ENCODE results near the gene NEUROG1. TPM values are rescaled to one million over a fixed set of nuclear protein-coding genes. Genes with fewer than 3 reads are reported as not detected.
"Not testable (repeated sequence)": the region's sequence is repeated elsewhere in the genome, so short reads cannot be mapped to it uniquely, and the experiment has no call there.

The NEUROG1 gene
- polyA plus RNA-seq, 1 experiment = not detected

DNA sequence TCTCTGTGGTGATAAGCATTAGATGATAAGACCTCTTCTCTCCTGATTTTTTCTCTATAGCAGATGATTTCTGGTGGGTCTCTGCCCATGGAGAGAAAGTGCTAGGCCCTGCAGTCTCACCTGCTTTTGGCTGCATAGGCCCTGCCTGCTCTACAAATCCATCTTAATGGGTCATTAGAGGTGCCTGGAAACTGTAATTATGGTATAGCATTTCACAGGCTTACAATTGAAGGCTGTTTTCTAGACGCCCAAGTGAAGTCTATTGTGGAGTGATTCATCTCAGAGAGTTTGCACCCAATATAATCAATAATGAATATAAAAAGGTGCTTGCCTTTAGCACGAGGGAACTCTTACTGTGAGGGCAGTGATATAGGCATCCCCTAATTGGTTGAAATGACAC lies 33.8 kb downstream of the NEUROG1 start:
- CTCF ChIA-PET = interaction anchor here (1.6 kb wide), 1 partner anchor 37 kb away, joined by 9 read pairs; no protein-coding TSS in a partner anchor
- POLR2A ChIA-PET = no interaction called here
- H3K27me3 ChIP-seq (ENCODE audit: control insufficient read depth, insufficient read depth, low read length) = peaks cover 2% of the 10 kb centered on the region

DNA sequence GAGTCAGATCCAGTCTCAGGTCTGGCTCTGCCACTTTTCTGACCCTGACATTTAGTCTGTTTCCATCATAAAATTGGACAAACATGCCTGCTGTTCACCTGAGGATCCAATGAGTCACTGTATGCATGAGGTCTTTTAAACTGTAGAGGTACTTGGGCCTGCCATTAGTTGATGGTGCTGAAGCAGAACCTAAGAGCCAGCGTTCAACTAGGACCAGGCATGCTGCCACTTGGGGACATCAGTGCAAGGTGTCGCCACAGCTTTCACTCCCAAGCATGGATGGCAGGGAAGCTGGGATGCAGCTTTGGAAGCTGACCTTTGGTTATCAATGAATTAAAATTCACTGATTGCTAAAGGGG lies 37.1 kb downstream of the NEUROG1 start:
- TF ChIP-seq, protein P1, sequence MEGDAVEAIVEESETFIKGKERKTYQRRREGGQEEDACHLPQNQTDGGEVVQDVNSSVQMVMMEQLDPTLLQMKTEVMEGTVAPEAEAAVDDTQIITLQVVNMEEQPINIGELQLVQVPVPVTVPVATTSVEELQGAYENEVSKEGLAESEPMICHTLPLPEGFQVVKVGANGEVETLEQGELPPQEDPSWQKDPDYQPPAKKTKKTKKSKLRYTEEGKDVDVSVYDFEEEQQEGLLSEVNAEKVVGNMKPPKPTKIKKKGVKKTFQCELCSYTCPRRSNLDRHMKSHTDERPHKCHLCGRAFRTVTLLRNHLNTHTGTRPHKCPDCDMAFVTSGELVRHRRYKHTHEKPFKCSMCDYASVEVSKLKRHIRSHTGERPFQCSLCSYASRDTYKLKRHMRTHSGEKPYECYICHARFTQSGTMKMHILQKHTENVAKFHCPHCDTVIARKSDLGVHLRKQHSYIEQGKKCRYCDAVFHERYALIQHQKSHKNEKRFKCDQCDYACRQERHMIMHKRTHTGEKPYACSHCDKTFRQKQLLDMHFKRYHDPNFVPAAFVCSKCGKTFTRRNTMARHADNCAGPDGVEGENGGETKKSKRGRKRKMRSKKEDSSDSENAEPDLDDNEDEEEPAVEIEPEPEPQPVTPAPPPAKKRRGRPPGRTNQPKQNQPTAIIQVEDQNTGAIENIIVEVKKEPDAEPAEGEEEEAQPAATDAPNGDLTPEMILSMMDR (IDR thresholded peaks at IDR 0.05; ENCODE audit: insufficient read depth, low read depth, low read length) = no peak
- peaks cover 2% of the 10 kb centered on the region for H3K27me3 ChIP-seq (ENCODE audit: control insufficient read depth, insufficient read depth, low read length)
- H3K4me3 ChIP-seq (ENCODE audit: low read depth, low read length) = no peak overlapping the region
- H3K36me3 ChIP-seq (ENCODE audit: control insufficient read depth, insufficient read depth, low read length) = no peaks in the 10 kb centered on the region
- DNase-seq (ENCODE audit: low read depth) = no peak
- ChIA-PET POLR2A (no interaction called here), CTCF (interaction anchor here (1.4 kb wide), 2 partner anchors 32 to 53 kb away, joined by 3 to 5 read pairs; no protein-coding TSS in a partner anchor)

More for the DNA sequence above, 33.8 kb downstream of the NEUROG1 start:
- no peak for DNase-seq (ENCODE audit: low read depth)
- H3K36me3 ChIP-seq (ENCODE audit: control insufficient read depth, insufficient read depth, low read length) = no peaks in the 10 kb centered on the region
- H3K4me3 ChIP-seq (ENCODE audit: low read depth, low read length) = no peak overlapping the region
- TF ChIP-seq, protein P1 (IDR thresholded peaks at IDR 0.05; ENCODE audit: insufficient read depth, low read depth, low read length) = no peak

DNA sequence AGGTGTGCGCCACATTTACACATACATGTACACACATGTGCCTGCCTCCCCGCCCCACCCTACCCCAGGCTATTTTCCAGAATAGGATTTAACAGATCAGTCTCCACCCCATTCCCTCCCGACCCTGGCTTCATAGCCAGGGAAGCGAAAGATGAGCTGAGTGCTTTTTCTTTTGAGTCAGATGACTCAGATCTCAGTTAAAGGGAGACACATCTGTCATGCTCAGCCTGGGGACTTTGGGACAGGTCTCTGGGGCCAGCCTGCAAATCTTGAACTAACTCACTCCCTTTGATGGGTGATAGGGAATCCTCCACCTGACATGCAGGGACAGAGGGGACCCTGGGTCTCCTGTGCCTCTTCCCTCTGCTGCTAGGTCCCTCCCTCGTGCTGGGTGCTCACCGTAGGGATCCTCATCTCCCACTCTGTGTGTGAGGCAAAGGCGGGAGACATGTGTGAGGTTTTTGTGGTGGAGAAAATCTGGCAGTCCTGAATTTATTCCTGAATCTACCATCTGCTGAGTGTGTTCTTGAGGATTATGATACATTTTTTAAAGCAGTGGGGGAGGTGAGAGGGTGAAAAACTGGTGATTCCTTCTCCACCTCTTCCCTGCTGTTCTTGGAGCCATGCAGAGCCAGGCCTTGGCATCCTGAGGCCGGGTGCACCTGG lies 37.7 kb downstream of the NEUROG1 start:
- CTCF ChIA-PET = no interaction called here
- POLR2A ChIA-PET = no interaction called here
- Histone ChIP-seq H3K4me3 (ENCODE audit: low read depth, low read length) (no peak overlapping the region), H3K27me3 (ENCODE audit: control insufficient read depth, insufficient read depth, low read length) (peaks cover 2% of the 10 kb centered on the region), H3K36me3 (ENCODE audit: control insufficient read depth, insufficient read depth, low read length) (no peaks in the 10 kb centered on the region)
- TF ChIP-seq, protein P1 (IDR thresholded peaks at IDR 0.05; ENCODE audit: insufficient read depth, low read depth, low read length) = no peak
- no peak for DNase-seq (ENCODE audit: low read depth)

DNA sequence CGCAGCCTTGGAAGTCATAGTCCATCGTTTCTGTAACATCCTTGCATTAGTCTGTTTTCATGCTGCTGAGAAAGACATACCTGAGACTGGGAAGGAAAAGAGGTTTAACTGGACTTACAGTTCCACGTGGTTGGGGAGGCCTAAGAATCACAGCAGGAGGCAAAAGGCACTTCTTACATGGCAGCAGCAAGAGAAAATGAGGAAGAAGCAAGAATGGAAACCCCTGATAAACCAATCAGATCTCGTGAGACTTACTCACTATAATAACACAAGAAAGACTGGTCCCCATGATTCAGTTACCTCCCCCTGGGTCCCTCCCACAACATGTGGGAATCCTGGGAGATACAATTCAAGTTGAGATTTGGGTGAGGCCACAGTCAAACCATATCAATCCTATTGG lies 40.2 kb downstream of the NEUROG1 start:
- H3K4me3 ChIP-seq (ENCODE audit: low read depth, low read length); H3K36me3 ChIP-seq (ENCODE audit: control insufficient read depth, insufficient read depth, low read length); POLR2A ChIA-PET; H3K27me3 ChIP-seq (ENCODE audit: control insufficient read depth, insufficient read depth, low read length); DNase-seq (ENCODE audit: low read depth): not testable (repeated sequence)
- CTCF ChIA-PET = interaction anchor here (1.3 to 4.5 kb wide), 3 partner anchors 30 to 57 kb away, joined by 4 to 27 read pairs (median 4); no protein-coding TSS in a partner anchor

DNA sequence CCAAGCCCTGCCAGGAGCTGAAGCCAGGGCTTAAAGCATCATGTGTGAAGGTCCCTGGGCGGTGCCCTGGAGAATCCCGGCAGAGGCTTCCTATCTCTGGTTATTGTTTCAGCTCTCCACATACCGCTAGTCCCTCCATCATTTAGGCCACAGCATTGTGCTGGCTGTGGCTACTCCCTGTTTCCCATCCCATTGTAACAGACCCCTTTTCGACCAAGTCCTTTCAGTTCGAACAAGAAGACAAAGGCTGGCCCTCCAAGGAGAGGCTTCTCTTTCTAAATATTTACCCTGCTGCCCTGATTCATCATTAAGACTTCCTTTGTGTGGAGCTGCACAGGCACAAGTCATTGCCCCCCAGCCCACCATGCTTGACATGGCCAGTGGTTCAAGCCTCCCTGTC lies 41.6 kb downstream of the NEUROG1 start:
- CTCF ChIA-PET = interaction anchor here (0.7 to 4.5 kb wide), 9 partner anchors 9 to 684 kb away, joined by 3 to 27 read pairs (median 4); no protein-coding TSS in a partner anchor
- POLR2A ChIA-PET = no interaction called here
- H3K27me3 ChIP-seq (ENCODE audit: control insufficient read depth, insufficient read depth, low read length) = peaks cover 2% of the 10 kb centered on the region; the same call in 1 of the 2 replicates
- no peak for DNase-seq (ENCODE audit: low read depth)
- no peak overlapping the region for H3K4me3 ChIP-seq (ENCODE audit: low read depth, low read length)
- TF ChIP-seq, protein P1 (IDR thresholded peaks at IDR 0.05; ENCODE audit: insufficient read depth, low read depth, low read length) = no peak
- H3K36me3 ChIP-seq (ENCODE audit: control insufficient read depth, insufficient read depth, low read length) = no peaks in the 10 kb centered on the region

Measured in BJ (cell line).